IPS DF 6.9 (cell line): ENCODE data around the gene DYNC1I1.

Experiments
- DNase-seq: peaks from one replicate; pipeline ENCODE4 v3.0.0-alpha.2; 2013; ENCODE audit warnings: low read depth, low spot score
- H3K27ac ChIP-seq: one replicate; pipeline ENCODE4 v1.5.1; 2013; ENCODE audit warnings: low read length, control low read depth
- H3K27me3 ChIP-seq: 2 replicates; pipeline ENCODE4 v1.6.1; 2013; ENCODE audit warnings: mild to moderate bottlenecking, low read length; ENCODE audit not compliant: control insufficient read depth, insufficient read depth
- H3K36me3 ChIP-seq: 2 replicates; pipeline ENCODE4 v1.6.1; 2013; ENCODE audit warnings: low read length; ENCODE audit not compliant: control insufficient read depth, insufficient read depth
- H3K4me1 ChIP-seq: 2 replicates; pipeline ENCODE4 v1.6.1; 2013; ENCODE audit warnings: low read length; ENCODE audit not compliant: control insufficient read depth, insufficient read depth
- H3K4me3 ChIP-seq: 2 replicates; pipeline ENCODE4 v1.5.1; 2013; ENCODE audit warnings: mild to moderate bottlenecking, low read length
- H3K9me3 ChIP-seq: 2 replicates; pipeline ENCODE4 v1.6.1; 2013; ENCODE audit warnings: low read length, inconsistent platforms; ENCODE audit not compliant: control insufficient read depth, insufficient read depth
- WGBS: extraction: QIAGEN DNeasy Blood & Tissue Kit; methylation state at CpG from one replicate; pipeline ENCODE4 v1.1.7; 2013; ENCODE audit warnings: mixed read lengths, missing lambda C conversion rate; ENCODE audit not compliant: insufficient read length, insufficient coverage; 5-methylcytosine and 5-hydroxymethylcytosine counted together

The DYNC1I1 gene

DNA sequence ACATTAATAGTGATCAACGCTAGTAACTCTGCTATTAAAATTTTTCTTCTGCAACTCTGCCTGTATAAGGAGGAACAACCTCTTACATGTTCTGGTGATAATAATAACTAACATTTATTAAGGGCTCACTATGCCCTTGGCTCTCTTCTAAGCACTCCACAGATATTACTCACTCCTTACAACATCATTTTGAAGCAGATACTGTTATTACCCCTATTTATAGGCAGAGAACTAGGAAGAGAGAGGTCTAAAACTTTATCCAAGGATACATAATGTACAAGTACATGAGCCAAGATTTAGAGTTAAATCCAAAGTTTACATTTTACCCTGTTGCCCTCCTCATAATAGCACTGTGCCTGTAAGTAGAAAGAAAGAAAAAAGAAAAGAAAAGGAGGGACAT lies 205.6 kb downstream of the DYNC1I1 start:
- no peaks in the 10 kb centered on the region for H3K9me3 ChIP-seq
- no peaks in the 10 kb centered on the region for H3K4me1 ChIP-seq
- no peak overlapping the region for H3K27ac ChIP-seq
- no CpG with 5 or more reads among the region's 1 CpG for WGBS
- H3K27me3 ChIP-seq = no peaks in the 10 kb centered on the region
- DNase-seq = no peak
- H3K36me3 ChIP-seq = no peaks in the 10 kb centered on the region
- H3K4me3 ChIP-seq = no peak overlapping the region

DNA sequence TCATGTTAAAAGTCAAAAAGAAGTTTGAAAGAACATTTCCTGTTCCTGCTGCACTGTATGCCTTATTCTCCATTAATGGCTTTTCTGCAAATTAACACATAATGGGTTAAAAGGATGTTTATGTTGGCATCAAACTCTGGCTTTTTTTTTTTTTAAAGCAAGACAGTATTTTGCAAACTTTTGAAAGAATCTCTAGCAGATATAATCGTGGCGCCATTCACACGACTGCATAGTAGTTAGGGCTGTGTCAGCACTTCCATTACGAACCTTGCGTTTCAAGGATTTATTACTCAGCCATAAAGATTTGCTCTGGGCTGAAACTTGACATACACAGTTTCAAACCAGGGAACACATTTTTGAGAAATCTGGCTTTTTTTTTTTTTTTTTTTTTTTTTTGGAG lies 207.8 kb downstream of the DYNC1I1 start:
- H3K27ac ChIP-seq = no peak overlapping the region
- H3K4me1 ChIP-seq = no peaks in the 10 kb centered on the region
- no CpG with 5 or more reads among the region's 5 CpGs for WGBS
- DNase-seq = no peak
- no peak overlapping the region for H3K4me3 ChIP-seq
- no peaks in the 10 kb centered on the region for H3K27me3 ChIP-seq
- no peaks in the 10 kb centered on the region for H3K9me3 ChIP-seq
- H3K36me3 ChIP-seq = no peaks in the 10 kb centered on the region

DNA sequence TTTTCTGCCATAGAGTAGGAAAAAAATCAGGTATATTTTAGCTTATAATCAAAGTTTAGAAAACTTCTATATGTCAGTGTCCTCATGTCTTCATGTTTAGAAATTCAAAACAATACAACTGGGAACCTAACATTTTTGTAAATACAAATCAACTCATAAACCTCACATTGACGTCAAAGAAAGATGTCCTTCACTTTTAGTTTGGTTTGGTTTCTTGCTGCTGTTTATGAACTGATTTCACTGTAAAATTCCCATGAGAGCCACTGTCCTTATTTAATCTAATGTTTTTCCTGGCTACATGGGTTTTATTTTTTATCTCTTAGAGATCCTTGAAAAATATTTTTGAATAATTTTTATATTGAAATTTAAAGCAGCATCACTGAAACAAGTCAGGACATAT lies 208.4 kb downstream of the DYNC1I1 start:
- Histone ChIP-seq H3K4me3 (no peak overlapping the region), H3K27ac (no peak overlapping the region), H3K36me3 (no peaks in the 10 kb centered on the region), H3K27me3 (no peaks in the 10 kb centered on the region), H3K9me3 (no peaks in the 10 kb centered on the region), H3K4me1 (no peaks in the 10 kb centered on the region)
- no CpG with 5 or more reads among the region's 1 CpG for WGBS
- DNase-seq = no peak

DNA sequence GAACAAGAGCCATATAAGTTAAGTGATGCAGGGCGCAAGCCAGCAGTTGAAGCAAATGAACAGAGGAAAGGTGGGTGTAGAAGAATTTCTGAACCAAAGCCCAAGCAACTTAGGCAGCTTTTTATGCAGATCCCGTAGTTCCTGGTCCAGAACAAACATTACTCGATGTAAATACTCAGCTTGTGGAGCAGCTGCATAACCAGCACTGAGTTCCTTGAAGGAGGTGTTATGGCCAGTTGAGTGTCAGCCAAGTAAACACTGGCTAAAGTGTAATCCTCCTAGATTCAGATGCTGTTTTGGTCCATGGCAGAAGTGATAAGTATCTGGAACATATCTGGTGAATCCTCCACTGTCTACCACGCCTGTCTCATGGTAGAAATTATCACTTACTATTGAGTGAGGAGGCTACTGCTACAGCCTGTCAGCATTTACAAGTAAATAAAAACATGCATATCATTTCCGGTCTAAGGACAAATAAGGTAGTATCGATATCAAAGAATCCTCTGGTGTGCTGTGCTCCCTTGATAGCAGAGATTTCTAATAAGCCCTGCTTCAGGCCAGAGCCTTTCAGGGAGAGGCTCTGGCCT lies 213.9 kb downstream of the DYNC1I1 start:
- Histone ChIP-seq H3K4me1 (no peaks in the 10 kb centered on the region), H3K36me3 (no peaks in the 10 kb centered on the region), H3K27me3 (no peaks in the 10 kb centered on the region), H3K4me3 (no peak overlapping the region), H3K9me3 (no peaks in the 10 kb centered on the region), H3K27ac (no peak overlapping the region)
- WGBS = no CpG with 5 or more reads among the region's 6 CpGs
- DNase-seq = no peak

DNA sequence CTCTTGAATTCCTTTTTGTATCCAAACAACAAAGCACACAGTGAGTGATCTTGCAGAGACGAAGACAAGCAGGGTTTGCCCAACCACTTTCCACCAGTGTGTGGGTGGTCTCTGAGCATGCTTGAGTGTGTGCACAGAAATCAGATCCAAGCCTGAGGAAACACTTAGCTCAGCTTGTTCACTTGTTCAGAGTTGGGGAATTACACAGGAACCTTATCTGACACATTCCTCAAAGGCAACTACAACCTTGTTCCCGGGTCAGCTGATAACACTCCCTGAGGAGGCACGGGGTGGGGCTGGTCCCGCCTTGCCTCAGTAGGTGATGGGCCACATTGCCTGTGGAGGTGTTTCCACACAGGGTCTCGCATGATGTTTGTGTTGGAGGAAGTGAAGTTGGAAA lies 216.9 kb downstream of the DYNC1I1 start:
- WGBS = no CpG with 5 or more reads among the region's 5 CpGs
- Histone ChIP-seq H3K27ac (no peak overlapping the region), H3K9me3 (no peaks in the 10 kb centered on the region), H3K4me3 (no peak overlapping the region), H3K4me1 (no peaks in the 10 kb centered on the region), H3K27me3 (no peaks in the 10 kb centered on the region), H3K36me3 (no peaks in the 10 kb centered on the region)
- no peak for DNase-seq

DNA sequence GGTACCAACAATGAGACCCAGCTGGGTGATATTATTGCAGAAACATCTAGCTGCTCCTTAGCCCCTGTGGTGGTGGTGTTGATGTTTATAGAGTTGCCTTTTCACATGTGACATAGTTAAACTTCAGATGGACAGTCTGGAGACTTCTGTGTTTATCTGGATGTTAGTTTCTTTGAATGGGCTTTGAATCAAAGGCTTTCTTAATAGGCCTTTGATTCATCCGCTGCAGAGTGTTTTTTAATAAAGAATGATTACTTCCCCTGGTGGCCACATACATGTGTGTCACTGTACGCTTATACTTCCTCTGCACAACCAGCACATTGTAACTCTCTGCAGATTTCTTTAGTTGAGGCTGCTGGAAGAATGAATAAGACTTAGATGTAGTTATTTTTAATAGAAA lies 221.0 kb downstream of the DYNC1I1 start:
- no CpG with 5 or more reads among the region's 2 CpGs for WGBS

GRCh38 chr7:95996174-95996573 lies 223.8 kb downstream of the DYNC1I1 start:
- no peaks in the 10 kb centered on the region for H3K27me3 ChIP-seq
- no CpG with 5 or more reads among the region's 5 CpGs for WGBS
- H3K27ac ChIP-seq = no peak overlapping the region
- no peaks in the 10 kb centered on the region for H3K9me3 ChIP-seq
- DNase-seq = no peak
- H3K4me3 ChIP-seq = no peak overlapping the region
- no peaks in the 10 kb centered on the region for H3K4me1 ChIP-seq
- no peaks in the 10 kb centered on the region for H3K36me3 ChIP-seq

More for the DNA sequence above, 221.0 kb downstream of the DYNC1I1 start:
- Histone ChIP-seq H3K27ac (no peak overlapping the region), H3K4me1 (no peaks in the 10 kb centered on the region), H3K36me3 (no peaks in the 10 kb centered on the region), H3K4me3 (no peak overlapping the region), H3K9me3 (no peaks in the 10 kb centered on the region), H3K27me3 (no peaks in the 10 kb centered on the region)
- no peak for DNase-seq

- DNase-seq = no peak
- no peak overlapping the region for H3K4me3 ChIP-seq
- H3K27me3 ChIP-seq = no peaks in the 10 kb centered on the region
- H3K27ac ChIP-seq = no peak overlapping the region
- WGBS = no CpG with 5 or more reads among the region's 1 CpG
- no peaks in the 10 kb centered on the region for H3K4me1 ChIP-seq
- H3K36me3 ChIP-seq = no peaks in the 10 kb centered on the region
- no peaks in the 10 kb centered on the region for H3K9me3 ChIP-seq
Measured at GRCh38 chr7:95996886-95997285, 224.5 kb downstream of the DYNC1I1 start.

DNA sequence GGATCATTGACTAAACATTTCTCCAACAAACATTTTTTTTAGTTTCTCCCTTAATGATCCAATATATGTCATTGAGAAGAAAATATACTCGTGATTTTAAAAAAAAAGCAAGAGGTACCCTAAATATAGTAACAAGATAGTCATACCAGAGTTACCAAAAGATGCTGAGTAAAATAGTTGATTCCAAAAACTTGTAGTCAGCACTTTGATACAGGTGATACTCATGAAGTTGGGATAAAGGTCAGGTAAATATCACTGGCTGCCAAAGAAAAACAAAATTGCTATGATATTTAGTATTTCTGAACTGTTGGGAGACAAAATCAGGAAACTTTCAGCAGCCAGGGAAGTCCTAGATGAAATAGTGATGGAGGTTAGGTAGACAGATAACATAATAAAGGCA lies 225.3 kb downstream of the DYNC1I1 start:
- no peak overlapping the region for H3K27ac ChIP-seq
- DNase-seq = no peak
- no peak overlapping the region for H3K4me3 ChIP-seq
- no peaks in the 10 kb centered on the region for H3K27me3 ChIP-seq
- no peaks in the 10 kb centered on the region for H3K36me3 ChIP-seq
- H3K4me1 ChIP-seq = no peaks in the 10 kb centered on the region
- WGBS = no CpG with 5 or more reads among the region's 1 CpG
- no peaks in the 10 kb centered on the region for H3K9me3 ChIP-seq

DNA sequence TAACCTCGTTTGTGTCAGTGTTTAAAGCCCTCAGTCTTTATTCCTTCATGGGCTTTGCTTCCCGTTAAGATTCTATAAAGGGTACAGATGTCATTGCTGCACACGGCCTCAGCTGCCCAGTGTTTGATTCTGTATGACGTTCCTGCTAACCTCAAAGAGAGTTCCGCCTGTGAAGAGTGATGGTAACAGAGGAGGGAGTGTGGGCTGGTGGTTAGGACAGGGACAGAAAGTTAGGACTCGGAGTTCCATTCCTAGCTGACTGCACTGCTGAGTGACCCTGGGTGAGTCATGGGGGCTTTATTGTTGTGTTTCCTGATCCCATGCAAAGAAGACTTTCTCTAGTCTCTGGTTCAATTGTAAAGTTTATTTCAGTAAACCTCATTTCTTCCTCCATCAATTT lies 227.1 kb downstream of the DYNC1I1 start:
- no peaks in the 10 kb centered on the region for H3K4me1 ChIP-seq
- H3K36me3 ChIP-seq = no peaks in the 10 kb centered on the region
- no peaks in the 10 kb centered on the region for H3K27me3 ChIP-seq
- H3K4me3 ChIP-seq = no peak overlapping the region
- no CpG with 5 or more reads among the region's 6 CpGs for WGBS
- DNase-seq = no peak
- H3K27ac ChIP-seq = no peak overlapping the region
- no peaks in the 10 kb centered on the region for H3K9me3 ChIP-seq

- Histone ChIP-seq H3K4me1 (no peaks in the 10 kb centered on the region), H3K9me3 (no peaks in the 10 kb centered on the region), H3K4me3 (no peak overlapping the region), H3K27ac (no peak overlapping the region), H3K27me3 (no peaks in the 10 kb centered on the region), H3K36me3 (no peaks in the 10 kb centered on the region)
- no peak for DNase-seq
Measured at GRCh38 chr7:96004578-96004977, 232.2 kb downstream of the DYNC1I1 start.
